Measurements from ENCODE around the gene SLC20A1.

The SLC20A1 gene

GRCh38 chr2:112625474-112626114, 20.1 kb upstream of the SLC20A1 start:
- no peak for DNase-seq

- DNase-seq = peak in 52 of 56 donors; percentile 5 to 86 (median 63)
Measured at GRCh38 chr2:112626604-112627059, 19.1 kb upstream of the SLC20A1 start.

- DNase-seq = peak in 1 of 56 donors; percentile 9
Measured at GRCh38 chr2:112627060-112628040, 18.4 kb upstream of the SLC20A1 start.

GRCh38 chr2:112629224-112629623, 16.5 kb upstream of the SLC20A1 start:
- no peak for DNase-seq

- DNase-seq = no peak
Measured at GRCh38 chr2:112629823-112630222, 15.9 kb upstream of the SLC20A1 start.

- DNase-seq = no peak
Measured at GRCh38 chr2:112630268-112630667, 15.5 kb upstream of the SLC20A1 start.

- no peak for DNase-seq
Measured at GRCh38 chr2:112633708-112634107, 12.0 kb upstream of the SLC20A1 start.

- no peak for DNase-seq
Measured at GRCh38 chr2:112634153-112634873, 11.4 kb upstream of the SLC20A1 start.

- no peak for DNase-seq
Measured at GRCh38 chr2:112634874-112635157, 10.9 kb upstream of the SLC20A1 start.

- DNase-seq = no peak
Measured at GRCh38 chr2:112636605-112637288, 9.0 kb upstream of the SLC20A1 start.

- DNase-seq = no peak
Measured at GRCh38 chr2:112637289-112637660, 8.5 kb upstream of the SLC20A1 start.

- no peak for DNase-seq
Measured at GRCh38 chr2:112639936-112640335, 5.8 kb upstream of the SLC20A1 start.

GRCh38 chr2:112640467-112640799, 5.3 kb upstream of the SLC20A1 start:
- DNase-seq = no peak

- peak in 1 of 56 donors; percentile 5 for DNase-seq
Measured at GRCh38 chr2:112640800-112641675, 4.7 kb upstream of the SLC20A1 start.

GRCh38 chr2:112641701-112642100, 4.0 kb upstream of the SLC20A1 start:
- no peak for DNase-seq

- DNase-seq = no peak
Measured at GRCh38 chr2:112642561-112642960, 3.2 kb upstream of the SLC20A1 start.

GRCh38 chr2:112642966-112643365, 2.8 kb upstream of the SLC20A1 start:
- DNase-seq = no peak

GRCh38 chr2:112643488-112643887, 2.3 kb upstream of the SLC20A1 start:
- no peak for DNase-seq

GRCh38 chr2:112644155-112644932, 1.4 kb upstream of the SLC20A1 start:
- DNase-seq = no peak

- no peak for DNase-seq
Measured at GRCh38 chr2:112644933-112645309, 818 bp upstream of the SLC20A1 start.

Data from nucleus accumbens (tissue), 56 donors.